GM21825 (cell line): Measurements from ENCODE around the gene SLC5A3.

Experiments used
- ATAC-seq: cut with Tn5 transposase; IDR thresholded peaks from one replicate; pipeline ENCODE4 v1.9.1; 2021; ENCODE audit warnings: mild to moderate bottlenecking, moderate library complexity; ENCODE audit not compliant: unreplicated experiment

SLC5A3 gene

DNA sequence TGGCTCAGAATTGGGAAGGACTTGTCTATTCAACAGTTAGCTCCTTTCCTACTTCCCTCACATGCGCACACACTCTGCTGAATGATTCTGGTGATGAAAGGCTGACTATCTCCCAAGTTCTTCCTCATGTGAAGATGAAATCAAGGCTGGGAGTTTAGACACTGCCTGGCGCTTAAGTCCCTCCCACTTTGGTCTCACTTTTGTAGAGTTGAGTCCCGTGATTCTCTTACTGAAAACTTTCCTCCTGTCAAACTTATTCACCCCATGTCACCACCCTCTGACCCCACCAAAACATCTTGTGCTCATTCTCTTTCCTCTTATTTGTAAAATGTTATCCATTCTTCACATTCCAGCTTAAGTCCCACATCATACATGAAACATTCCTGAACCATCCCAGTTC, 8.4 kb upstream of the SLC5A3 start:
- ATAC-seq, result no peak

DNA sequence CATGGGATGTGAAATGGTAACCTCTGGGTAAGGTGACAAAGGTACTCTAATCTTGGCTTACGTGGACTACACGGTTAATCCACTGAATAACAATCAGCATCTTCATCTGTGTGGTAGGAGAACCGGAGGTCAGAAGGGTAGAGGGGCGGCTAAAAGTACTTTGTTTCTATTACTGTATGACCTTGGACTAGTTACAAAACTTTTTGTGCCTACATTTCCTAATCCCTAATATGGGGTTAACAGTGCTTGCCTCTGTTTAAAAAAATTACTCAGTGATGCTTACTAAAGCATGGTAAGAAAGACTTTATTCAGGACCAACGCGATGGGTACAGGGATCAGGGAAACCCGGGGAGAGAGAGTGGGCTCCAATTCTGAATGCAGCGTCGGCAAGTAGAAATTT, 1.7 kb upstream of the SLC5A3 start:
- no peak for ATAC-seq

DNA sequence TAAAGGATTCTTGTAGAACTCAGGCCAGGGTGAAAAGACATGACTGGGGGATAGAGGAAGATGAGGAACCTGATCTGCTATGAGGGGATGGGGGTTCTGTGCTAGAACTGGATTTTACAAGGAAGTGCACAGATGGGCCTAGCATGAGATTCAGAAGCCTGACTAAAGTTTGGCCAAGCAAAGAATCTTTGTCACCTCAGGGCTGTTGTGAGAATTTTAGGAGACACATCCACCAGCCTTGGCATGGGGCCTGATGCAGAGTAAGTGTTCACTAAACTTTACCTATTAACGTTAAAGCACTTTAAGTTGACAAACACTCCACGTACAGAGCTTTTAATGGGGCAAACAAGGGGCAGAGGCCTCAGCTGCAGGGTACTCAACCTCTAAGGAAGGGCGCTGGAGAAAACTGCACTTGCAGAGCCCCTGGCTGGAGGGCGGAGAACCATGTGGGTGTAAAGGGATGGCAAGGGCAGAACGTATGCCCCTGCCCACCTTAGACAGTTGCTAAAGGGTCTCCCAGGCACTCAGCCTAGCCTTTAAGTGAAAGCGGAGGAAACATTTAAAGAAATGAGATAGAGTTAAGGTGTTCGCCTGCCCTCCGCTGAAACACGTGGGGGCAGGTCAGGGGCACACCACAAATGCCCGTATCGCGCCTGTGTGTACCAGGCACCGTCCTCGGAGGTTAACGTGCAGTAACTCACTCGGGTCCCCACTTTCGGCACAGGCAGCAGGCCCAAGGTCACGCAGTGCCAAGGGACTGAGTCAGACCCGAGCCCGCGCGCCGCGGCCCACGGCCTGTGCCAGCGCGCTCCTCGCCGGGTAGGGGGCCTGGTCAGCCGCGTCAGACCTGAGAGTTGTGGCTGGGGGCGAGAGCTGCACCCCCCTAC, 990 bp upstream of the SLC5A3 start:
- ATAC-seq, result peak; percentile 7

- ATAC-seq, result peak; percentile 39
Observed at GRCh38 chr21:34073749-34074282, 438 bp downstream of the SLC5A3 start.

DNA sequence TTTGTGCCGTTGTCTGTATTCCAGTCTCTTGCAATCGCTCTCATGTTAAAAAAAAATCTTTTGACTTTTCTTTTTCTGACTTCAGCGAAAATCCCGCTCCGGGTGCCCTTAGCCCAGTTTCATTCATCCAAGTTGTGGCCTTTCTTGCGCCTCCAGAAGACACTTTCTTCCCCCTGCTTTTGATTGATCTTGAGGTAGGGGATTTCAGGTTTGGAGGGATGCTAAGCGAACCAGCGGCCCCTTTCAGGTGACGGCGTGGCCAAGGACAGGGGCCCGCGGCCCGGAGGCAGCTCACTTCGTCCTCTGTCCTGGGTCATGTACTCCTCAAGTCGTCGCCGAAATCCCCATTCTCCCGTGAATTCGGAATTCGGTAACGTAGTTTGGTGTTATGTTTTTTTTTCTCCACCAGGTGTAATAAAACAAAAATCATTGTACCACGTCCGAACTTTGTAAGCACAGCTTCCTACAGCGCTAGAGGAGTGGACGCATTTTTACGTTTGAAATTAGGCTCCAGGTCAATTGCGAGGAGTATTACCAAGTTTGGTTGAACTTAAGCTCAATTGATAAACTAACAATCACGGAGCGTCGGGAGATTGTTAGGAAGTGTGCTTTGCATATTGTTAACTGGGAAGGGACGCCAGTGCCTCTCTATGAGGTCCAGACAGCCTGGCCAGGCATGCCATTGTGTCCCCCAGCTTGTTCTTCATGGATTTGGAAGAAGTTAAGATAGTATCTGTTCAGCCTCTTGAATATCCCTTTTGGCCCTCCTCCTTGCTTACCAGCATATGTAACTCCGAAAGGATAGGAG, 1.1 kb downstream of the SLC5A3 start:
- no peak for ATAC-seq

GRCh38 chr21:34075091-34075425, 1.7 kb downstream of the SLC5A3 start:
- ATAC-seq, result no peak

DNA sequence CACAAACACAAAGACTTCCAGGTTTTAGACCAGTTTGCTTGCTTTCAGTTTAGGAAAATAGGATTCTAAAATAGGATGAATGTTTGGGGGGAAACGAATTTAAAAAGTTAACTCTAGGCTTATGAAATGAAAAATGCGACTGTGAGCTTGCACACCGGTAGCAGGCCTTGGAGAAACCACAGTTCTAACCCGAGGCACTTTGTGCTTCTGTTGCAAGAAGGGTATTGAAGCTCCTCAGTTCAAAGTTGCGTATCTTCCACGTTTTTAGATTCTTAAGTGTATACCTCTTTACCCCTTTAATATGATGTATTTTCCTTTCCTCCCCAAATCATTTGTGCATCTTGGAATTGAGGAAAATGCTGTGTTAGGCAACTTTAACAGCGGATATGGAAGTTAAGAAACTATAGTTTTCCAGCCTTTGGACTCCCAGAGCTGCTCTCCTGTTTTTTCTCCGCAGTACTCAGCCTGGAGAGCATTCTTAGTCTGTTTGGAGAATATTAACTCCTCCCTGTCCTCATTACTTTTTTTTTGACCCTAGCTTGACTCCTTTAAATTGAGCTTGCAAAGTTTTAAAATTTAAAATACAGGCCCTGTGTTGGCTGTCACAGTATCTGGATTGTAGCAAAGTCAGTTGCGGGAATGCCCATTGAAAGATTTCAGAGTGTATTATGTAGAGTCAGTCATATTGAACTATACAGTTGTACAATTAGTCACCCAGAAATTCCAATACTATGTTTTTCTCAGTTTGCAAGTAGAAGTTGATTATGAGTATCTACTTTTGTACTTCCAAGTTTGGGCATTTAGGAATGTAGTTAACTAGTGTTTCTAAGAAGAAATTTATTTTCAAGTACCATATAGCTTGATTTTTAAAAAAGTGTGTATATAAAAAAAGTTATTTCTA, 2.6 kb downstream of the SLC5A3 start:
- ATAC-seq, result no peak

GRCh38 chr21:34076835-34077234, 3.5 kb downstream of the SLC5A3 start:
- no peak for ATAC-seq

DNA sequence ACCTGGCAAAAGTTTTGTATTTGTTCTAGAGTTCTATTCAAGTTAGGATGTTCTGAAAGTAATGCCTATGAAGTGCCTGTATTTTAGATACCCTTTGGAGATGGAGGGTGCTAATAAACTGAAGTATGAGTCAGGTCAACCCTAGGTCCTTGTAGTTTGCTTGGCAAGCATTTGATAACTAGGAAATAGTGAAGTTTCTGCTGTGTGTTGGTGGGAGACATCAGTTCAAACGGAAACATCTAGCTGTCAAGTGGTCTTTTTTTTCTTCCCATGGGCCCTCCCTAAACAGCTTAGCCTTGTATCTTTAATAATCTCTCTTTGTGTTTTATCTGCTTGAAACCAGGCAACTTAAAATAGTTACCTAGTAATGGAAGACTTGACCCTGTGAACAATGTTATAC, 4.5 kb downstream of the SLC5A3 start:
- no peak for ATAC-seq

DNA sequence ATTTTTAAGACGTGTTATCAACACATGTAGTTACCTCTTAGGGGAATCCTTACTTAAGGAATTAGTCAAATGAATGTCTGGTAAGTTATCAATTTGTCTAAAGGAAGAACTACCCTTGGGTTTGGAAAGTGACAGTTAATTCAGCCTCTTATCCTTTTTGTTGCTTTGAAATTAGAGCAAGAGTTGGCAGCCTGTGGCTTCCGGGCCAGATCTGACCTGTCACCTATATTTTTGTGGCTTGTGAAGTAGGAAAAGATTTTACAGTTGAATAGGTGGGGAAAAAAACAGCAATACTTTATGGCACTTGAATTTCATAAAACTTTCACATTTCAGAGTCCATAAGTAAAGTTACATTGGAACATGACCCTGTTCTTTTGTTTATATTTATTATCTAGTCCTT, 5.5 kb downstream of the SLC5A3 start:
- no peak for ATAC-seq

GRCh38 chr21:34080710-34081109, 7.3 kb downstream of the SLC5A3 start:
- no peak for ATAC-seq

DNA sequence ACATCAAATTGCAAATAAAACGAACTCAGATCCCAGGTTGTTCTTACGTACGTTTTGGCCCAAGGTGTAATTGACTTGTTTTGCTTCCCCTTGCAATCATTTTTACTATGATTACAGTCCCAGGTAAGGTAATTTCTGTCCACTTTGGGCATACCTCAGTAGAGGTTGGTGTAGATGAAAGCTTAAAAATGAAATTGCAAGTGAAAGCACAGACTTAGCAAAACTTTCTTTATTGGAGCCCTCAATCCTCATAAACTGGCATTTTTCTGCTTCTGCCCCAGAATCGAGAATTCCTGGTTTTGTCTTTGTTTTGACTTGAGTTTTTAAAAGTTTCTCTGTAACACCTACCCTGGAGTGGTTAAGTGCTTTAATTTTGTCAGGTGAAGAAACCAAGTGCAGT, 9.4 kb downstream of the SLC5A3 start:
- no peak for ATAC-seq

GRCh38 chr21:34083357-34083756, 10.0 kb downstream of the SLC5A3 start:
- no peak for ATAC-seq

GRCh38 chr21:34085129-34085528, 11.8 kb downstream of the SLC5A3 start:
- ATAC-seq, result no peak

DNA sequence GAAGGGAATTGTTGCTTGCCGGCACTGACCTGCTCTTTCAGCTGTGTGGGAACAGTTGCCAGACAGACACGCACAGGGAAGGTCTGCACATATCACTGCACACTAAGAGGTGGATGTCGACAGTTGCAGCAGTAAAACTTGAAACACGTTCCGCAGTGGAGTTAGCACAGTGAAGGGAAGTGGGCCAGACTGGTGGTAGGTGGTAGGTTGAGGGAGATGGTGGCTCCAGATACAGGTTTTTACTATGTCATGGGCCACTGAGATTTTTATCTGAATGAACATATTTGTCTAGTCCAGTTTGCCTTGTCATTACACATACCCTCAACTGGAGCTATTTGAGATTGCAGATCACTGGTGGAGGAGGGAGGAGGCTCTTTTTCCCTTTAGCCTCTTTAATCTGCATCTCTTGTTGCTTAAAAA, 13.5 kb downstream of the SLC5A3 start:
- no peak for ATAC-seq

DNA sequence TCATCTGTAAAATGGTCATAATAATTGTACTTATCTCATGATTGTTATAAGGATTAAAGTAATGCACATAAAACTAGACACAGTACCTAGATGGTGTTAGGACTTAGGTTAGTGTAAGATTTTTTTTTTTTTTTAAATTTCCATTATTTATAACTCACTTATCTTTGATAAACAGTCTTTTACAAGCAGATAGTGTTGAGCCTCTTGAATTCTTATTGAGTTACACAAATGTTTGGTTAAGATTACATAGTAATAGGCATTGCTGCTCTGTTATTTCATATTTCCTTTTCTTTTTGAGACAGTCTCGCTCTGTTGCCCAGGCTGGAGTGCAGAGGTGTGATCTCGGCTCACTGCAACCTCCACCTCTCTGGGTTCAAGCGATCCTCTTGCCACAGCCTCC, 15.4 kb downstream of the SLC5A3 start:
- ATAC-seq, result no peak

GRCh38 chr21:34091032-34091431, 17.7 kb downstream of the SLC5A3 start:
- no peak for ATAC-seq

DNA sequence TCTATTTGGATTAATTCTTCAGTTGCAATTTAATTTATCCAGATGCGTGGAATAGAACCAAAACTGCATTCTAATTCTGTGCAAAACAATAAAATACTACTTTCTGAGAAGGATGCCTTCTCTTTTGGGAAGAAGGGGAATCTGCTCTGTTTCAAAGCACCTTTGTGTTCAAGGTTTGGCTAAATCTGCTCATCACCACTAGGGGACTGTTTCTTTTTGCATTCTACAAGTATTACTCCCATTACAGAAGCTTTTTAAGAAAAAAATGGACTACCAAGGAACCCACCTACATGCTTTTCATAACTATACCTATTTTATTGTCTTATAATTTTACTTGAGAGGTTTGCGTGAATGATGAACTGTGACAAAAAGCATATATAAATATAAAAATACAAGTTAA, 18.2 kb downstream of the SLC5A3 start:
- ATAC-seq, result no peak

DNA sequence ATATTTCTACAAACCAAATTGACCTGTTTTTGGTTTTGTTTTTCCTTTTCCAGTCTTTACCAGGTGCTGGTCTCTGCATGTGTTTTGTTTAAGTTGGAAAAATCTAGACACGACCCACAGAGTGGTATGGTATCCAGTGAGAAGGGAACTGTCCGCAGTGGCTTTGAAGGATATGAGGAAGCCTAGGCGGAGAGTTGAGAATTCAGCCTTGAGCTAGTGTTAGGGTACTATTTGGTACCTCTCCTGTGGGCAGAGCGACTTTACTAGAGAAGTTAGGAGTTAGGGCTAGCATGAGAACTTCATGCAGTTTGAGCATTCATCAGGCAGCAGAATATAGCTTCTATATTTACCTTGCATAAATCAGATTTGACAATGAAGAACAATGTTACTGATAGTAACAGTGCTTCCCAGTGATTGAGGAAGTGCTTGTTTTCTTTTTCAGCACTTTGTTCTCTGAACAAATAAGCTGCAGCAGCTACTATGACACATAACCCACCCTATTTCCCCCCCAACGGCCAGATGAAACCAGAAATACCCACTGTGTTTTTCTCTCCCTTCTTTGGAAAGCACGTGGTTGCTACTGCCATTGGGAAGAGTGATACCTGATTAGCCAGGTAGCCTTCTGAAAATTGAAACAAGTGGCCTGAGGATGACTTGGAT, 19.0 kb downstream of the SLC5A3 start:
- ATAC-seq, result no peak

- no peak for ATAC-seq
Observed at GRCh38 chr21:34093083-34093482, 19.7 kb downstream of the SLC5A3 start.
